Activated CD4-positive, alpha-beta T cell treated with anti-CD3 and anti-CD28 coated beads for 1 hour (primary cell): Measurements from ENCODE around the gene PARD3B.

Source experiments
- DNase-seq: peaks from one replicate; pipeline ENCODE4 v3.0.0-alpha.2; 2020

The PARD3B gene

GRCh38 chr2:205086662-205087061 is 541.4 kb downstream of the PARD3B start:
- no peak for DNase-seq

- no peak for DNase-seq
Observed at GRCh38 chr2:205087862-205088261, 542.6 kb downstream of the PARD3B start.

GRCh38 chr2:205089958-205090357 is 544.7 kb downstream of the PARD3B start:
- no peak for DNase-seq

GRCh38 chr2:205091411-205091810 is 546.1 kb downstream of the PARD3B start:
- DNase-seq = no peak

- DNase-seq = no peak
Observed at GRCh38 chr2:205094031-205094430, 548.8 kb downstream of the PARD3B start.

GRCh38 chr2:205103699-205104098 is 558.4 kb downstream of the PARD3B start:
- no peak for DNase-seq

- no peak for DNase-seq
Observed at GRCh38 chr2:205107810-205108209, 562.5 kb downstream of the PARD3B start.

- no peak for DNase-seq
Observed at GRCh38 chr2:205115511-205115910, 570.2 kb downstream of the PARD3B start.

- no peak for DNase-seq
Observed at GRCh38 chr2:205117125-205117524, 571.9 kb downstream of the PARD3B start.

GRCh38 chr2:205119136-205119535 is 573.9 kb downstream of the PARD3B start:
- no peak for DNase-seq

- no peak for DNase-seq
Observed at GRCh38 chr2:205128726-205129125, 583.5 kb downstream of the PARD3B start.

GRCh38 chr2:205129531-205129930 is 584.3 kb downstream of the PARD3B start:
- DNase-seq = no peak

- DNase-seq = no peak
Observed at GRCh38 chr2:205130111-205130829, 585.0 kb downstream of the PARD3B start.

GRCh38 chr2:205133544-205133943 is 588.3 kb downstream of the PARD3B start:
- no peak for DNase-seq

- DNase-seq = no peak
Observed at GRCh38 chr2:205138735-205139134, 593.5 kb downstream of the PARD3B start.

- DNase-seq = no peak
Observed at GRCh38 chr2:205139822-205140463, 594.7 kb downstream of the PARD3B start.

GRCh38 chr2:205141381-205141780 is 596.1 kb downstream of the PARD3B start:
- DNase-seq = no peak

GRCh38 chr2:205145888-205146287 is 600.6 kb downstream of the PARD3B start:
- DNase-seq = no peak

- DNase-seq = no peak
Observed at GRCh38 chr2:205148755-205149154, 603.5 kb downstream of the PARD3B start.

- DNase-seq = no peak
Observed at GRCh38 chr2:205156457-205156856, 611.2 kb downstream of the PARD3B start.

- no peak for DNase-seq
Observed at GRCh38 chr2:205158404-205158803, 613.1 kb downstream of the PARD3B start.

- no peak for DNase-seq
Observed at GRCh38 chr2:205161156-205161839, 616.0 kb downstream of the PARD3B start.

- DNase-seq = no peak
Observed at GRCh38 chr2:205166745-205167144, 621.5 kb downstream of the PARD3B start.

GRCh38 chr2:205169012-205169411 is 623.7 kb downstream of the PARD3B start:
- DNase-seq = no peak
